GM08714 (cell line): ENCODE data around the gene NT5C3B.
A peak's percentile ranks its signal among the peaks of the same experiment; 100 is the strongest.

Source experiments
- H3K4me3 ChIP-seq: fragments of 200-500 bp; sonication (Bioruptor generic); 2 replicates; pipeline ENCODE4 v1.5.1; 2014; ENCODE audit warnings: mild to moderate bottlenecking, low read length, inconsistent platforms
- ZNF274 ChIP-seq: IDR thresholded peaks from 2 replicates; pipeline ENCODE4 v1.6.1; 2012; ENCODE audit warnings: mild to moderate bottlenecking, low read depth, low read length

The NT5C3B gene

GRCh38 chr17:41823141-41823524, 12.9 kb downstream of the NT5C3B start:
- no peak overlapping the region for H3K4me3 ChIP-seq
- no peak for TF ChIP-seq ZNF274

- no peak for TF ChIP-seq ZNF274
- H3K4me3 ChIP-seq, result no peak overlapping the region
These were observed 13.6 kb downstream of the NT5C3B start for GRCh38 chr17:41822216-41823140.

- TF ChIP-seq ZNF274, result no peak
- no peak overlapping the region for H3K4me3 ChIP-seq
These were observed 14.3 kb downstream of the NT5C3B start for GRCh38 chr17:41821776-41822175.

- H3K4me3 ChIP-seq, result no peak overlapping the region
- no peak for TF ChIP-seq ZNF274
These were observed 18.0 kb downstream of the NT5C3B start for GRCh38 chr17:41818024-41818423.

- no peak for TF ChIP-seq ZNF274
- no peak overlapping the region for H3K4me3 ChIP-seq
These were observed 19.3 kb downstream of the NT5C3B start for GRCh38 chr17:41816637-41817320.

GRCh38 chr17:41814195-41814594, 21.8 kb downstream of the NT5C3B start:
- TF ChIP-seq ZNF274, result no peak
- no peak overlapping the region for H3K4me3 ChIP-seq

- TF ChIP-seq ZNF274, result no peak
- no peak overlapping the region for H3K4me3 ChIP-seq
These were observed 22.3 kb downstream of the NT5C3B start for GRCh38 chr17:41813699-41814124.

- no peak for TF ChIP-seq ZNF274
These were observed 22.8 kb downstream of the NT5C3B start for GRCh38 chr17:41813152-41813680.

GRCh38 chr17:41812381-41813151, 23.5 kb downstream of the NT5C3B start, which contains the start of gene FKBP10:
FKBP10 (plus strand) TSS chr17:41813004; CDS start chr17:41813035, 31 bp downstream.
- no peak for TF ChIP-seq ZNF274
- H3K4me3 ChIP-seq, result peak within 1 kb of the TSS; percentile 75

More at GRCh38 chr17:41813152-41813680, 22.8 kb downstream of the NT5C3B start:
- H3K4me3 ChIP-seq, result peak overlapping the region; percentile 4; the same call in 1 of the 2 replicates

- TF ChIP-seq ZNF274, result no peak
- peak within 1 kb of the TSS; percentile 75; the same call in 1 of the 2 replicates for H3K4me3 ChIP-seq
These were observed 24.3 kb downstream of the NT5C3B start, which contains the start of gene P3H4 for GRCh38 chr17:41811549-41812380. P3H4 (minus strand) TSS chr17:41811949; CDS start chr17:41811915, 34 bp downstream.

GRCh38 chr17:41810659-41811548, 25.1 kb downstream of the NT5C3B start:
- no peak for TF ChIP-seq ZNF274
- peak overlapping the region; percentile 75; the same call in 1 of the 2 replicates for H3K4me3 ChIP-seq

GRCh38 chr17:41806685-41807445, 29.2 kb downstream of the NT5C3B start:
- H3K4me3 ChIP-seq, result no peak overlapping the region

More at GRCh38 chr17:41806685-41807445, 29.2 kb downstream of the NT5C3B start:
- TF ChIP-seq ZNF274, result no peak
